Lower lobe of right lung (tissue), 2 donors: Measurements from ENCODE around the gene EIF2B4. TPM values are rescaled to one million over a fixed set of nuclear protein-coding genes. Genes with fewer than 3 reads are reported as not detected.
A peak's percentile ranks its signal among the peaks of the same experiment; 100 is the strongest.

Source experiments
- ATAC-seq, 2 donors: fragments of 200-7000 bp; cut with Tn5 transposase; one replicate each; pipeline ENCODE4 v1.9.1; 2020 to 2022; ENCODE audit warnings: mild to moderate bottlenecking in 2 of 2, moderate library complexity in 2 of 2
- DNase-seq: peaks from one replicate; pipeline ENCODE4 v3.0.0-alpha.2; 2020
- H3K27ac ChIP-seq: fragments of 200-600 bp; one replicate; pipeline ENCODE4 v1.8.0; 2022
- H3K27me3 ChIP-seq: fragments of 200-600 bp; one replicate; pipeline ENCODE4 v1.8.0; 2022; ENCODE audit warnings: low read depth
- H3K36me3 ChIP-seq: fragments of 200-600 bp; one replicate; pipeline ENCODE4 v1.8.0; 2022; ENCODE audit warnings: mild to moderate bottlenecking
- H3K4me1 ChIP-seq: fragments of 200-600 bp; one replicate; pipeline ENCODE4 v1.8.0; 2022
- H3K4me3 ChIP-seq: fragments of 200-600 bp; one replicate; pipeline ENCODE4 v1.8.0; 2022; ENCODE audit warnings: mild to moderate bottlenecking
- H3K9me3 ChIP-seq: fragments of 200-600 bp; one replicate; pipeline ENCODE4 v1.8.0; 2022
- intact Hi-C: fragments of 100-400 bp; cut with DNase I; formaldehyde crosslinking; loops from one replicate; pipeline ENCODE4 v1.11.0; 2022
- total RNA-seq: library from RNA; stranded (reverse); fragmentation: NEBNext Ultra II Directional; extraction: Animal tissue kit (Norgen Biotek cat#: 25700); gene quantifications from one replicate; pipeline ENCODE4 v1.2.1, GENCODE V29; 2021
- TF ChIP-seq, protein P1 (sequence below): fragments of 200-600 bp; IDR thresholded peaks from one replicate; pipeline ENCODE4 v1.8.0; 2022; ENCODE audit warnings: antibody characterized with exemption, mild to moderate bottlenecking
- donor health status: DM: no; HTN: yes; CAD: no; lungs with severe emphysema.

The EIF2B4 gene
- total RNA-seq, 1 donor from 2014 or later: 32.9 TPM

DNA sequence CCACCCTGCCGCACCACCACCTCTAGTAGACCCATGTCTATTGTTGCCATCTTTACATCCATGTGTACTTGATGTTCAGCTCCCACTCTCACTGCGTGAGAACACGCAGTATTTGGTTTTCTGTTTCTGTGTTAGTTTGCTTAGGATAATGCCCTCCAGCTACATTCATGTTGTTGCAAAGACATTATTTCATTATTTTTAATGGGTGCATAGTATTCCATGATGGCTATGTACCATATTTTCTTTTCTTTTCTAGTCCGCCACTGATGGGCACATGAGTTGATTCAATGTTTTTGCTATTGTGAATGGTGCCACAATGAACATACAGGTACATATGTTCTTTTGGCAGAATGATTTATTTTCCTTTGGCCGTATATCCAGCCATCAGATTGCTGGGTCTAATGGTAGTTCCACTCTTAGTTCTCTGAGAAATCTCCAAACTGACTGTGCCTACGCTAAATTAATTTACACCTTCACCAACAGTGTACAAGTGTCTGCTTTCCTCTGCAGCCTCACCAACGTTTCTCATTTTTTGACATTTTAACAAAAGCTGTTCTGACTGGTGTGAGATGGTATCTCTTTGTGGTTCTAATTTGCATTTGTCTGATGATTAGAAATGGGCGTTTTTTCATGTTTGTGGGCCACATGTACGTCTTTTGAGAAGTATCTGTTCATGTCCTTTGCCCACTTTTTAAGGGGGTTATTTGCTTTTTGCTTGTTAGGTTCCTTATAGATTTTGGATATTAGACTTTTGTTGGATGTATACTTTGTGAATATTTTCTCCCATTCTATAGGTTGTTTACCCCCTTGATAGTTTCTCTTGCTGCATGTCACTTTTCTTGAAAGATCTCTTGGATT, 20.9 kb upstream of the EIF2B4 start:
- Histone ChIP-seq H3K27me3 (no peaks in the 10 kb centered on the region), H3K4me1 (peaks cover 2% of the 10 kb centered on the region), H3K4me3 (no peak overlapping the region), H3K9me3 (no peaks in the 10 kb centered on the region), H3K27ac (no peak overlapping the region), H3K36me3 (peaks cover 24% of the 10 kb centered on the region)
- TF ChIP-seq, protein P1, sequence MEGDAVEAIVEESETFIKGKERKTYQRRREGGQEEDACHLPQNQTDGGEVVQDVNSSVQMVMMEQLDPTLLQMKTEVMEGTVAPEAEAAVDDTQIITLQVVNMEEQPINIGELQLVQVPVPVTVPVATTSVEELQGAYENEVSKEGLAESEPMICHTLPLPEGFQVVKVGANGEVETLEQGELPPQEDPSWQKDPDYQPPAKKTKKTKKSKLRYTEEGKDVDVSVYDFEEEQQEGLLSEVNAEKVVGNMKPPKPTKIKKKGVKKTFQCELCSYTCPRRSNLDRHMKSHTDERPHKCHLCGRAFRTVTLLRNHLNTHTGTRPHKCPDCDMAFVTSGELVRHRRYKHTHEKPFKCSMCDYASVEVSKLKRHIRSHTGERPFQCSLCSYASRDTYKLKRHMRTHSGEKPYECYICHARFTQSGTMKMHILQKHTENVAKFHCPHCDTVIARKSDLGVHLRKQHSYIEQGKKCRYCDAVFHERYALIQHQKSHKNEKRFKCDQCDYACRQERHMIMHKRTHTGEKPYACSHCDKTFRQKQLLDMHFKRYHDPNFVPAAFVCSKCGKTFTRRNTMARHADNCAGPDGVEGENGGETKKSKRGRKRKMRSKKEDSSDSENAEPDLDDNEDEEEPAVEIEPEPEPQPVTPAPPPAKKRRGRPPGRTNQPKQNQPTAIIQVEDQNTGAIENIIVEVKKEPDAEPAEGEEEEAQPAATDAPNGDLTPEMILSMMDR: no peak
- DNase-seq (no peak), ATAC-seq (no peak)
- intact Hi-C loops: no loop called here

DNA sequence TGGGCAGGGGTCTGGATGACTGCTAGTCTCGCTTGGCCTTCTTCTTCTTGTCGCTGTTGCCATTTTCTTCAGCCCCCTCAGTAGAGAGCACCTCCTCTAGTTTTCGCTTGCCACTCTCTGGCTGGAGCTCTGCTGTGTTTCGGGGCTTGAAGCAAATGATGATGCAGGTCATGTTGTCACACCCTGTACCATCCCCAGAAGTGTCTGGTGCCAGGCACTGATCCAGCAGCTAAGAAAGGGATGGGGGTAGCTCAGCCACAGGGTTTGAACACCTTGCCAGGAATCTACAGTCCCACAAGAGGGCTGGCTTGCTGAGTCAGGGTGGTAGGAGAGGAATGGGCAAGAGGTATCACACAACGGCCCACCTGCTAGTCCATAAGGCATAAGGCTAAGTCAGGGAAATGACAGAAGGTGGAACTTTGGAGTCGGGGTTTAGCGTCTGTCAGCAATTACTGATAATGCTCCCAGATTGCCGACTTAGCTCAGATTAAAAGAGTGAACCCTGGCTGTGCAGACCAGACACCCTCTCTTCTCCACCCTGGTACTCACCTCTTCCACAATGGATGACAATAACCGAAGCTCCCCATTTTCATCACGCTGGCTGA, 11.5 kb upstream of the EIF2B4 start:
- no peak for DNase-seq
- peaks cover 69% of the 10 kb centered on the region for H3K36me3 ChIP-seq
- peak overlapping the region; percentile 91 for H3K27ac ChIP-seq
- peaks cover 23% of the 10 kb centered on the region for H3K4me1 ChIP-seq
- H3K9me3 ChIP-seq: no peaks in the 10 kb centered on the region
- no peak for ATAC-seq
- TF ChIP-seq, protein P1: no peak
- H3K27me3 ChIP-seq: no peaks in the 10 kb centered on the region
- no peak overlapping the region for H3K4me3 ChIP-seq
- intact Hi-C loops: no loop called here

DNA sequence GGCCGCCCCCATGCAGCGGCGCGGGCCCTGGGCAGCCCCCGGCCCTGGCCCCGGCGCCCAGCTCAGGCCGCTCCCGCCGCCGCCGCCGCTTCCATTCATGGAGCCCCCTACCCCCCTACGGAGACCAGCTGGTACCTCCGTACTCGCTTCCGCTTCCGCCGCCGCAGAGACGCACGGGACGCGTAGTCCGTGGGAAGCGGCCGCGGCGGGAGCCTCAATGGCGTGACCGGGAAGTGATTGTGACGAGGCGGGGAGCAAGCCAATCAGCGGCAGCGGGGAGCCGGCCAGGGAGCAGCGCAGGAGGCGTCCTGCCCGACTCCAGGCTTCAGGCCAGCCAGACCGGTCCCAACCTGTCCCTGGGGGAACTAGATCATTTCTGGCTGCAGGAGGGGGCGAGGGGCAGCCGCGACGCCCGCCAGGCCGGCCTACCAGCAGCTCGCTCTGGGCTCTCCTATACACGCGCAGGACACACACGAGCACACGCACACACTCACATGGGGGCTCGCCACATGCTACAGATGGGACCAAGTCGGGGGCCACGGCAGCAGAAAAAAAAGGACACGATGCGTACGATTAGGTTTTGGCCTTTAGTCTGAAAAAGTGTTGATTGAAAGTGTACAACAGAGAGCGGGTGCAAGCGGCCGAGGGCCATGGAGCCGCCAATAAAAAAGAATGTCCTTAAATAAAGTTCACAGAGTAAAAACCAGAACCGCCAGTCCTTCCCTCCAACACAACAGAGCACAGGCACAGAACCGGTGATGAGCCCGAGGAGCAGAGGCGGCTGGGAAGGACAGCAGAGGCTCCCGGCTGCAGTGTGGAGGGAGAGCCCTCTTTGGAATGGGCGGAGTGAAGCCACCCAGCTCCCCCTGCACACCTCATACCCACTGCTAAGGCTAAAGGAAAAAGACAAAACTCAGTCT, 10.7 kb upstream of the EIF2B4 start, which contains the start of gene ZNF513:
TSS of gene ZNF513 (minus strand) at position 109 of the 920 bp plus-strand sequence. CDS start 208 bp downstream, outside the sequence.
- TF ChIP-seq, protein P1: no peak
- H3K27ac ChIP-seq: peak within 1 kb of the TSS; percentile 91
- H3K27me3 ChIP-seq: no peaks in the 10 kb centered on the region
- ATAC-seq (peak; percentile 96 to 97), DNase-seq (peak; percentile 98)
- peaks cover 19% of the 10 kb centered on the region for H3K4me1 ChIP-seq
- peaks cover 71% of the 10 kb centered on the region for H3K36me3 ChIP-seq
- peak within 1 kb of the TSS; percentile 73 for H3K4me3 ChIP-seq
- no peaks in the 10 kb centered on the region for H3K9me3 ChIP-seq
- intact Hi-C loops: no loop called here

DNA sequence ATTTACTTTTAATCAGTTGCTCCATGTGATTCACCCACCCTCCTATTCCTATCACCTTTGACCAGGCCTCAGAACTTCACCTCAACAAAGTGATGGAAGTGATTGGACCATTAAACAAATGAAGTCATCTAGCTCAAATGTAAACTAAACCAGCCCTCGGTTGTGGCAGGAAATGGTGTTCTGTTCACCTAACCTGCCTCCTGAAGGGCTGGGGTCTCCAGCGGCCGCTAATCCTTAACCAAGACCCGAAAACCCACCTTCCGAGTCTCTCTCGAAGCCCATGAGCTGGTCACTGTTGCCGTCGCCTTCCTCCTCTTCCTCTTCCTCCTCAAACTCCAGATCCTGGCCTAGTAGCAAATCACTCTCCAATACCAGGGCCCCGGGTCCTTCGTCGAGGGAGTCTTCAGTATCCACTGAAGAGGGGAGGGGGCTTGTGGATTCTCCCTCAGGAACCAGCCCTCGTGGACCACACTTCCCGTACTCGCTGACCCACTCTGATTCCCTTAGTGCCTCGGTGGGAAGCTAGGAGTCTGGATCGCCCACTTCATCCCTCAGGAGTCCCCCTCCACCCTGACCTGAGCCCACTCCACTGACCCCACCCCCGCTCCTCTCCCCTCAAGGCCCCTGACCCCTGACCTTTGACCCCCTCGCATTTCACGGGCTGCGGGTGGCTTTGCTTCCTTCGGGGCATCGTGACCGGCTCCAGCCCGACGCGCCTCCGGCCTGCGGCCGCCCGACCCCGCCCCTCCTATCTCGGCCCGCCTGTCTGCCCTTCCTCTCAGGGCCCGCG, 9.9 kb upstream of the EIF2B4 start:
- Histone ChIP-seq H3K9me3 (no peaks in the 10 kb centered on the region), H3K4me3 (peak overlapping the region; percentile 73), H3K27me3 (no peaks in the 10 kb centered on the region), H3K36me3 (peaks cover 71% of the 10 kb centered on the region), H3K27ac (peak overlapping the region; percentile 91), H3K4me1 (peaks cover 19% of the 10 kb centered on the region)
- TF ChIP-seq, protein P1: no peak
- ATAC-seq: peak in 1 of 2 donors; percentile 60
- intact Hi-C loops: no loop called here
- peak; percentile 85 for DNase-seq
